ENCODE results near the gene DTNA. TPM values are rescaled to one million over a fixed set of nuclear protein-coding genes. Genes with fewer than 3 reads are reported as not detected.
"Not testable (repeated sequence)": the region's sequence is repeated elsewhere in the genome, so short reads cannot be mapped to it uniquely, and the experiment has no call there.

The DTNA gene
- total RNA-seq, 6 experiments from 2014 or later, result 0.58 to 1.2 (median 0.98) TPM

DNA sequence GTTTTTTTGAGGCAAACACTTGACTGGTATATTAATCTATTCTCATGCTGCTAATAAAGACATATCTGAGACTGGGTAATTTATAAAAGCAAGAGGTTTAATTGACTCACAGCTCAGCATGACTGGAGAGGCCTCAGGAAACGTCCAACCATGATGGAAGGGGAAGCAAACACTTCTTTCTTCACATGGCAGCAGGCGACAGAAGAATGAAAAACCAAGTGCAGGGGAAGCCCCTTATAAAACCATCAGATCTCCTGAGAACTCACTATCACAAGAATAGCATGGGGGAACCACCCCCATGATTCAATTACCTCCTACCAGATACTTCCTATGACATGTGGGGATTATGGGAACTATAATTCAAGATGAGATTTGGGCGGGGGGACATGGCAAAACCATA lies 194.9 kb downstream of the DTNA start:
- Mint-ChIP-seq H3K27me3 (ENCODE audit: insufficient read depth) (no peaks in the 10 kb centered on the region; the same call in 1 of the 2 replicates), H3K4me3 (no peak overlapping the region), H3K9me3 (no peaks in the 10 kb centered on the region; the same call in 1 of the 2 replicates), H3K36me3 (ENCODE audit: low read depth) (no peaks in the 10 kb centered on the region), H3K27ac (no peak overlapping the region), H3K4me1 (ENCODE audit: low read depth) (no peaks in the 10 kb centered on the region; the same call in 1 of the 2 replicates)
- no peak for DNase-seq
- TF ChIP-seq, protein P1, sequence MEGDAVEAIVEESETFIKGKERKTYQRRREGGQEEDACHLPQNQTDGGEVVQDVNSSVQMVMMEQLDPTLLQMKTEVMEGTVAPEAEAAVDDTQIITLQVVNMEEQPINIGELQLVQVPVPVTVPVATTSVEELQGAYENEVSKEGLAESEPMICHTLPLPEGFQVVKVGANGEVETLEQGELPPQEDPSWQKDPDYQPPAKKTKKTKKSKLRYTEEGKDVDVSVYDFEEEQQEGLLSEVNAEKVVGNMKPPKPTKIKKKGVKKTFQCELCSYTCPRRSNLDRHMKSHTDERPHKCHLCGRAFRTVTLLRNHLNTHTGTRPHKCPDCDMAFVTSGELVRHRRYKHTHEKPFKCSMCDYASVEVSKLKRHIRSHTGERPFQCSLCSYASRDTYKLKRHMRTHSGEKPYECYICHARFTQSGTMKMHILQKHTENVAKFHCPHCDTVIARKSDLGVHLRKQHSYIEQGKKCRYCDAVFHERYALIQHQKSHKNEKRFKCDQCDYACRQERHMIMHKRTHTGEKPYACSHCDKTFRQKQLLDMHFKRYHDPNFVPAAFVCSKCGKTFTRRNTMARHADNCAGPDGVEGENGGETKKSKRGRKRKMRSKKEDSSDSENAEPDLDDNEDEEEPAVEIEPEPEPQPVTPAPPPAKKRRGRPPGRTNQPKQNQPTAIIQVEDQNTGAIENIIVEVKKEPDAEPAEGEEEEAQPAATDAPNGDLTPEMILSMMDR (IDR thresholded peaks at IDR 0.05), result no peak

DNA sequence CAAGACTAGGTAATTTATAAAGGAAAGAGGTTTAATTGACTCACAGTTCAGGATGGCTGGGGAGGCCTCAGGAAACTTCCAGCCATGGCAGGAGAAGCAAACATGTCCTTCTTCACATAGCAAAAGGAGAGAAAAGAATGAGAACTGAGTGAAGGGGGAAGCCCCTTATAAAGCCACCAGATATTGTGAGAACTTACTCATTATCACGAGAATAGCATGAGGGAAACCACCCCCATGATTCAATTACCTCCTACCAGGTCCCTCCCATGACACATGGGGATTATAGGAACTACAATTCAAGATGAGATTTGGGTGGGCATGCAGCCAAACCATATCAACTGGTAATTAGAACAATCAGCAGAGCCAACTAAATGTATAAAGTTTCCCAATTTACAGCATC lies 196.9 kb downstream of the DTNA start:
- not testable (repeated sequence) for H3K27ac Mint-ChIP-seq; H3K4me3 Mint-ChIP-seq; H3K4me1 Mint-ChIP-seq (ENCODE audit: low read depth); H3K36me3 Mint-ChIP-seq (ENCODE audit: low read depth); H3K9me3 Mint-ChIP-seq; H3K27me3 Mint-ChIP-seq (ENCODE audit: insufficient read depth); DNase-seq

DNA sequence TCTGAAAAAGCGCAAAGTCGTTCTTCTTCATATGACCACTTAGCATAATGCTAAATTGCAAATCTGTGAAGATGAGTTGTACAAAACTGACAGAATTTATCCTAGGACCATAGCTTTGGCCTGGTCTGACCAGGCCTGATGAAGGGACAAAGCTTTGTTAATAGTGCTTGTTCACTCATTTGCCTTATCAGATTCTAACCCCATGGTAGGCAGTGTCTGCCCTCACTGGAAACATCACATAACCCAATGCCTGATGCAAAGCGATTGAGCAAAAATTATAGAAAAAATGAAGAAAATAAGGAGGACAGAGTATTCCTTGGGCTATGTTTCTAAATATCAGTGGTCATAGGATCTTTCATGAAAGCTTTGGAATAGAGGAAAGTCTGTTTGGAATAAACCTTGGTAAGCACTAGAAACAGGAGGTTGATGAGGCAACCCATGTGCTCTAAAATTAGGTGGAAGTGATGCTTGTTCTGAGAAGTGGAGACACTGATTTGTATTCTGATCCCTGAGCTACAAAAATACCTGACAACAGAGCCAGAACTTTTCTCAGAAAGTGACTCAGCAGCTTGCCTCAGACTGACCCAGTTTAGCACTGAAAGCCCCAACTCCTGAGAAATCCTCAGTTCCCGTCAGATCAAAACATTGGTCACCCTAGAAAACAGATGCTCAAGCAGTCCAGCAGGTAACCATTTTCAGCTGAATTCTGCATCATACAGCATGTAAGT lies 199.7 kb downstream of the DTNA start:
- Mint-ChIP-seq H3K9me3 (no peaks in the 10 kb centered on the region; the same call in 1 of the 2 replicates), H3K4me3 (no peak overlapping the region), H3K27ac (no peak overlapping the region), H3K4me1 (ENCODE audit: low read depth) (peaks cover 24% of the 10 kb centered on the region; the same call in 1 of the 2 replicates), H3K36me3 (ENCODE audit: low read depth) (no peaks in the 10 kb centered on the region), H3K27me3 (ENCODE audit: insufficient read depth) (no peaks in the 10 kb centered on the region; the same call in 1 of the 2 replicates)
- peak; percentile 6 for DNase-seq
- TF ChIP-seq, protein P1 (IDR thresholded peaks at IDR 0.05), result no peak

DNA sequence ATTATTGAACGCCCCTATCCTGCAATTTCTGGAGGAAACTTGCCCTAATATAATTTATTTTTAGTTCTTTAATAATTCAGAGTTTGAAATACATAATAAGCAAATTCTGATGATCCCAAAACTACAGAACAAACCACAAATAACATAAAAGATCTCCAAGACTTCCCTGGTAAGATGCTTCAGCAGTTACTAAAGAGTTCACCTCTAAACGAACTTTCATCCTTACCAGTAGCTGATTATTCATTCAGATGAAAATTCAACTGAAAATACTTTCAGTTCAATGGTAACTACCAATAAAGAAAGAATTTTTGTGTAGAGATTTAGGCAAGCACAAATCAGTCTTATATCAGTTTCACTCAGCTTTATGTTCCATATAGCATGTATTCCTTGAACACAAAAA lies 201.0 kb downstream of the DTNA start:
- no peaks in the 10 kb centered on the region; the same call in 1 of the 2 replicates for H3K9me3 Mint-ChIP-seq
- no peaks in the 10 kb centered on the region for H3K36me3 Mint-ChIP-seq (ENCODE audit: low read depth)
- no peak overlapping the region for H3K4me3 Mint-ChIP-seq
- TF ChIP-seq, protein P1 (IDR thresholded peaks at IDR 0.05), result no peak
- H3K4me1 Mint-ChIP-seq (ENCODE audit: low read depth), result peaks cover 24% of the 10 kb centered on the region; the same call in 1 of the 2 replicates
- no peak for DNase-seq
- H3K27ac Mint-ChIP-seq, result no peak overlapping the region
- H3K27me3 Mint-ChIP-seq (ENCODE audit: insufficient read depth), result no peaks in the 10 kb centered on the region; the same call in 1 of the 2 replicates

- TF ChIP-seq, protein P1 (IDR thresholded peaks at IDR 0.05), result no peak
- H3K4me3 Mint-ChIP-seq, result no peak overlapping the region
- no peaks in the 10 kb centered on the region; the same call in 1 of the 2 replicates for H3K27me3 Mint-ChIP-seq (ENCODE audit: insufficient read depth)
- peaks cover 24% of the 10 kb centered on the region; the same call in 1 of the 2 replicates for H3K4me1 Mint-ChIP-seq (ENCODE audit: low read depth)
- no peaks in the 10 kb centered on the region for H3K36me3 Mint-ChIP-seq (ENCODE audit: low read depth)
- DNase-seq, result peak; percentile 86
- no peaks in the 10 kb centered on the region; the same call in 1 of the 2 replicates for H3K9me3 Mint-ChIP-seq
- no peak overlapping the region; the same call in 1 of the 2 replicates for H3K27ac Mint-ChIP-seq
These were observed 201.7 kb downstream of the DTNA start for GRCh38 chr18:34911661-34912384.

Data from HFFc6 (cell line).